K562 (cell line): ENCODE measurements around the gene DTL. TPM values are rescaled to one million over a fixed set of nuclear protein-coding genes. Genes with fewer than 3 reads are reported as not detected.

Experiments
- ADNP ChIP-seq: fragments of 200-800 bp; sonication (Bioruptor generic); IDR thresholded peaks from 2 replicates; pipeline ENCODE4 v1.6.1; 2016; ENCODE audit warnings: missing genetic modification characterization, missing compliant biosample characterization
- BRCA1 ChIP-seq, 2 experiments: fragments of 450-650 bp in 1 of 2; sonication (generic) in 1 of 2; formaldehyde crosslinking in 1 of 2; IDR thresholded peaks; 2 replicates each; pipeline versions ENCODE4 v1.5.0 to v1.6.1; 2017 to 2020; ENCODE audit warnings: mild to moderate bottlenecking in 1 of 2, missing genetic modification reagents in 1 of 2
- CXXC5 ChIP-seq: fragments of 250-450 bp; sonication (Bioruptor Pico); IDR thresholded peaks from 2 replicates; pipeline ENCODE4 v1.8.0; 2022; ENCODE audit warnings: inconsistent platforms, mild to moderate bottlenecking, moderate library complexity
- ETV1 ChIP-seq: fragments of 450-650 bp; conservative IDR thresholded peaks from 2 replicates; pipeline ENCODE4 v1.6.1; 2016; ENCODE audit warnings: missing genetic modification characterization, control low read depth, low read depth, missing compliant biosample characterization
- FOXP1 ChIP-seq: sonication (generic); formaldehyde crosslinking; IDR thresholded peaks from 2 replicates; pipeline ENCODE4 v1.8.0; 2022; ENCODE audit warnings: mild to moderate bottlenecking, missing genetic modification reagents
- GABPA ChIP-seq: fragments of 200-800 bp; sonication (Bioruptor generic); conservative IDR thresholded peaks from 2 replicates; pipeline ENCODE4 v1.6.1; 2016; ENCODE audit warnings: low read depth, missing genetic modification characterization, missing compliant biosample characterization
- ILF3 ChIP-seq: fragments of 450-650 bp; IDR thresholded peaks from 2 replicates; pipeline ENCODE4 v1.6.1; 2018; ENCODE audit warnings: antibody characterized with exemption, mild to moderate bottlenecking, moderate library complexity, borderline replicate concordance
- JUND ChIP-seq, 2 experiments: IDR thresholded peaks; 2 replicates in 1 of 2; 3 replicates in 1 of 2; pipeline ENCODE4 v1.6.1; 2011; ENCODE audit warnings: borderline replicate concordance in 2 of 2, low read depth in 2 of 2, low read length in 2 of 2, improper control_type of control experiment in 1 of 2, missing biosample characterization in 1 of 2, missing genetic modification characterization in 1 of 2, missing genetic modification reagents in 1 of 2
- MAFF ChIP-seq: IDR thresholded peaks from 2 replicates; pipeline ENCODE4 v1.6.1; 2012; ENCODE audit warnings: low read length, improper control_type of control experiment
- MBD2 ChIP-seq: sonication (generic); IDR thresholded peaks from 2 replicates; pipeline ENCODE4 v1.6.1; 2016; ENCODE audit warnings: low read depth, borderline replicate concordance
- MTA2 ChIP-seq: fragments of 450-650 bp; IDR thresholded peaks from 2 replicates; pipeline ENCODE4 v1.6.1; 2016; ENCODE audit warnings: low read depth
- NONO ChIP-seq, 2 experiments: fragments of 200-400 bp in 1 of 2; fragments of 450-650 bp in 1 of 2; formaldehyde crosslinking in 1 of 2; IDR thresholded peaks; 2 replicates each; pipeline ENCODE4 v1.6.1; 2017; ENCODE audit warnings: low read depth in 2 of 2, mild to moderate bottlenecking in 2 of 2, moderate library complexity in 2 of 2, low read length in 1 of 2
- PKNOX1 ChIP-seq: fragments of 450-650 bp; IDR thresholded peaks from 2 replicates; pipeline ENCODE4 v1.6.1; 2016
- POLR2G ChIP-seq: fragments of 200-400 bp; formaldehyde crosslinking; IDR thresholded peaks from 2 replicates; pipeline ENCODE4 v1.6.1; 2017; ENCODE audit warnings: low read depth, mild to moderate bottlenecking, antibody characterized with exemption, low read length, moderate library complexity
- RBM39 ChIP-seq: fragments of 200-400 bp; formaldehyde crosslinking; optimal IDR thresholded peaks from 2 replicates; pipeline ENCODE3; 2018; ENCODE audit warnings: low read depth, low read length
- RCOR1 ChIP-seq, 2 experiments: IDR thresholded peaks; 2 replicates each; pipeline ENCODE4 v1.6.1; 2012; ENCODE audit warnings: low read depth in 2 of 2, low read length in 2 of 2, borderline replicate concordance in 1 of 2, improper control_type of control experiment in 1 of 2
- SP2 ChIP-seq: IDR thresholded peaks from 2 replicates; pipeline ENCODE4 v1.6.1; 2011; ENCODE audit warnings: mild to moderate bottlenecking, low read depth, low read length, moderate library complexity; ENCODE audit not compliant: poor library complexity, severe bottlenecking; ENCODE audit errors: extremely low read depth
- SRF ChIP-seq, 2 experiments: fragments of 250-450, 450-650 bp in 1 of 2; sonication (Bioruptor Pico) in 1 of 2; sonication (generic) in 1 of 2; formaldehyde crosslinking; IDR thresholded peaks; 2 replicates each; pipeline versions ENCODE4 v1.5.0 to v1.5.1; 2020 to 2022; ENCODE audit warnings: mild to moderate bottlenecking in 1 of 2, missing genetic modification reagents in 1 of 2
- TARDBP ChIP-seq: fragments of 450-650 bp; IDR thresholded peaks from 2 replicates; pipeline ENCODE4 v1.6.1; 2016
- ZNF23 ChIP-seq: fragments of 250-450 bp; sonication (Bioruptor Pico); IDR thresholded peaks from 2 replicates; pipeline ENCODE4 v1.4.0; 2020; ENCODE audit warnings: mild to moderate bottlenecking
- ZNF668 ChIP-seq: fragments of 250-450 bp; sonication (Bioruptor Pico); IDR thresholded peaks from 2 replicates; pipeline ENCODE4 v1.8.0; 2022; ENCODE audit warnings: mild to moderate bottlenecking, inconsistent platforms
- ZNF785 ChIP-seq: fragments of 250-450 bp; sonication (Bioruptor Pico); IDR thresholded peaks from 2 replicates; pipeline ENCODE4 v1.4.0; 2020; ENCODE audit warnings: mild to moderate bottlenecking
- polyA plus RNA-seq, 8 experiments: library from polyadenylated mRNA; depleted of rRNA in 4 of 8; stranded (reverse) in 5 of 8; unstranded in 3 of 8; fragments of >200 nt; fragmentation: Nextera tagmentation in 2 of 8; fragmentation: Illumina TruSeq in 1 of 8; extraction: Ambion mirVana in 2 of 8; extraction: Trizol in 1 of 8; gene quantifications; 2 replicates each; pipeline versions ENCODE4 v1.2.1 to v1.2.3, GENCODE V29; 2011 to 2014; ENCODE audit warnings: inconsistent platforms in 1 of 8, missing spikeins in 1 of 8
- total RNA-seq, 7 experiments: library from RNA; depleted of rRNA in 6 of 7; stranded (reverse); fragments of >200 nt in 6 of 7; fragmentation: Illumina TruSeq in 2 of 7; extraction: Trizol in 2 of 7; gene quantifications; 2 replicates each; pipeline versions ENCODE4 v1.2.1 to v1.2.3, GENCODE V29; 2011 to 2021; ENCODE audit warnings: low replicate concordance in 1 of 7
- TF ChIP-seq, protein P1 (sequence below): fragments of 250-450 bp; sonication (Bioruptor Pico); IDR thresholded peaks from 2 replicates; pipeline ENCODE4 v1.6.1; 2021; ENCODE audit warnings: mild to moderate bottlenecking
- TF ChIP-seq, protein P2 (sequence below): sonication (generic); formaldehyde crosslinking; IDR thresholded peaks from 2 replicates; pipeline ENCODE4 v1.8.1; 2023; ENCODE audit warnings: mild to moderate bottlenecking, missing genetic modification reagents, moderate library complexity
- TF ChIP-seq, protein P3 (sequence below): sonication (generic); formaldehyde crosslinking; IDR thresholded peaks from 2 replicates; pipeline ENCODE4 v1.8.0; 2022; ENCODE audit warnings: mild to moderate bottlenecking, missing genetic modification reagents

DTL gene
- total and polyA plus RNA-seq, 9 of the 15 experiments (the other 6 are each of a cell fraction or from before 2014, with no cell fraction given) = 38.3 to 81.0 (median 63.2) TPM

DNA sequence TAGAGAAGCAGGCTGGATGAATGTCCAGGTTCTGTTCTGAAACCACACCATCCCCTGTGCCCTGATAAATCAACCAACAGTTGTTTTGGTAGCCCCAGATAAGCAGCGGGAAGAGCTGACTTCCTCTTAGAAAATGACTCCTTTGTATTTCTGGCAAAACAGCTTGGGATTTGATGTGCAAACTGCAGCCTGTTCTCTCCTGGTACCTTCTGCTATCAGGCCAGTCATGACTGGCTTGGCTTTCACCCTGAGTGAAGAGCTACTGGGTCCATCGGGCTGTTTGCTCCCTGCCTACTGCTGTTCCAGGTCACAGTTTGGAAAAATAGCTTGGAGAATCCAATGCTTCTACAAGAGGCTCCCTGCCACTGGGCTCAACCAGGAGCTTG, 116.8 kb downstream of the DTL start (continued):
- TF ChIP-seq ZNF668 (CRISPR knock-in tag) (peak; percentile 77), ADNP (tag) (peak; percentile 75), RBM39 (no peak), POLR2G (no peak), JUND (IDR thresholded peaks at IDR 0.05; ENCODE audit: borderline replicate concordance, low read depth, low read length) (peak; percentile 86), JUND (tag; IDR thresholded peaks at IDR 0.05; ENCODE audit: borderline replicate concordance, low read depth, low read length) (peak; percentile 83; the same call in 2 of the 3 replicates), RCOR1 (IDR thresholded peaks at IDR 0.05; ENCODE audit: borderline replicate concordance in 1 of 2, low read depth in 2 of 2, low read length in 2 of 2) (peak; percentile 91 to 98), GABPA (peak; percentile 55), PKNOX1 (peak; percentile 70), TARDBP (peak; percentile 91; the same call in 1 of the 2 replicates), ILF3 (peak; percentile 88; the same call in 1 of the 2 replicates), ETV1 (peak; percentile 94), MBD2 (peak; percentile 90), SRF (CRISPR knock-in tag; IDR thresholded peaks at IDR 0.05) (no peak), ZNF23 (CRISPR knock-in tag) (no peak; the same call in 1 of the 2 replicates), CXXC5 (CRISPR knock-in tag) (peak; percentile 78), MAFF (peak; percentile 50; the same call in 1 of the 2 replicates), BRCA1 (IDR thresholded peaks at IDR 0.05) (no peak), BRCA1 (CRISPR knock-in tag; IDR thresholded peaks at IDR 0.05) (no peak), SP2 (no peak), NONO (IDR thresholded peaks at IDR 0.05; ENCODE audit: low read depth in 2 of 2, low read length in 1 of 2) (peak in 1 of 2 experiments; percentile 78; a peak in 1 of 4 replicates), FOXP1 (CRISPR knock-in tag) (0 out of 2 replicates have a peak, but pooled peaks have one; percentile 41), ZNF785 (no peak), MTA2 (peak; percentile 97)
- TF ChIP-seq, protein P1, sequence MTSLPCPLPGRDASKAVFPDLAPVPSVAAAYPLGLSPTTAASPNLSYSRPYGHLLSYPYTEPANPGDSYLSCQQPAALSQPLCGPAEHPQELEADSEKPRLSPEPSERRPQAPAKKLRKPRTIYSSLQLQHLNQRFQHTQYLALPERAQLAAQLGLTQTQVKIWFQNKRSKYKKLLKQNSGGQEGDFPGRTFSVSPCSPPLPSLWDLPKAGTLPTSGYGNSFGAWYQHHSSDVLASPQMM (CRISPR knock-in tag) = no peak
- TF ChIP-seq, protein P2, sequence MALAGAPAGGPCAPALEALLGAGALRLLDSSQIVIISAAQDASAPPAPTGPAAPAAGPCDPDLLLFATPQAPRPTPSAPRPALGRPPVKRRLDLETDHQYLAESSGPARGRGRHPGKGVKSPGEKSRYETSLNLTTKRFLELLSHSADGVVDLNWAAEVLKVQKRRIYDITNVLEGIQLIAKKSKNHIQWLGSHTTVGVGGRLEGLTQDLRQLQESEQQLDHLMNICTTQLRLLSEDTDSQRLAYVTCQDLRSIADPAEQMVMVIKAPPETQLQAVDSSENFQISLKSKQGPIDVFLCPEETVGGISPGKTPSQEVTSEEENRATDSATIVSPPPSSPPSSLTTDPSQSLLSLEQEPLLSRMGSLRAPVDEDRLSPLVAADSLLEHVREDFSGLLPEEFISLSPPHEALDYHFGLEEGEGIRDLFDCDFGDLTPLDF = peak; percentile 34; the same call in 1 of the 2 replicates
- TF ChIP-seq, protein P3, sequence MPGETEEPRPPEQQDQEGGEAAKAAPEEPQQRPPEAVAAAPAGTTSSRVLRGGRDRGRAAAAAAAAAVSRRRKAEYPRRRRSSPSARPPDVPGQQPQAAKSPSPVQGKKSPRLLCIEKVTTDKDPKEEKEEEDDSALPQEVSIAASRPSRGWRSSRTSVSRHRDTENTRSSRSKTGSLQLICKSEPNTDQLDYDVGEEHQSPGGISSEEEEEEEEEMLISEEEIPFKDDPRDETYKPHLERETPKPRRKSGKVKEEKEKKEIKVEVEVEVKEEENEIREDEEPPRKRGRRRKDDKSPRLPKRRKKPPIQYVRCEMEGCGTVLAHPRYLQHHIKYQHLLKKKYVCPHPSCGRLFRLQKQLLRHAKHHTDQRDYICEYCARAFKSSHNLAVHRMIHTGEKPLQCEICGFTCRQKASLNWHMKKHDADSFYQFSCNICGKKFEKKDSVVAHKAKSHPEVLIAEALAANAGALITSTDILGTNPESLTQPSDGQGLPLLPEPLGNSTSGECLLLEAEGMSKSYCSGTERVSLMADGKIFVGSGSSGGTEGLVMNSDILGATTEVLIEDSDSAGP = no peak
